ENCODE data around the gene PPP4R2. TPM values are rescaled to one million over a fixed set of nuclear protein-coding genes. Genes with fewer than 3 reads are reported as not detected.
A peak's percentile ranks its signal among the peaks of the same experiment; 100 is the strongest.

PPP4R2 gene
- polyA plus RNA-seq, 3 donors, result 14.3 to 25.4 (median 18.7) TPM

DNA sequence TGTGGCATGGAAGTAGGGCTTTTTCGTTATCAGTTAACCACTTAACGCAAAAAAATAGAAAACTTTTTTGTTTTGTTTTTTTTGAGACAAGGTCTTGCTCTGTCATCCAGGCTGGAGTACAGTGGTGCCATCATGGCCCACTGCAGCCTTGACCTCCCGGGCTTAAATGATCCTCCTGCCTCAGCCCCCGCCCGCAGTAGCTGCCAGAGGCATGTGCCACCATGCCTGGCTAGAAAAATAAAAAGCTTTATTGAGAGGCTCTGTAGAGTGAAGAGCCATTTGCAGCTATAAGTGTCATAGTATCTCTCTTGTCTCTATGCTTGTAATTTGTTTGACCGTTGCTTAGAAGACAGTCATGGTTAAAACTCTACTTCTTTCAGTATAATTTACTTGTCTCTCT, 13.5 kb downstream of the PPP4R2 start:
- no peaks in the 10 kb centered on the region for H3K9me3 ChIP-seq (replicated peaks in 1 of 2; ENCODE audit: control insufficient read depth in 1 of 2, insufficient read depth in 1 of 2, low read length in 2 of 2)
- H3K27me3 ChIP-seq (ENCODE audit: control insufficient read depth in 2 of 2, insufficient read depth in 2 of 2, low read length in 2 of 2), result no peaks in the 10 kb centered on the region
- peaks cover 31 to 85% of the 10 kb centered on the region in 2 donors for H3K36me3 ChIP-seq (replicated peaks in 1 of 2; ENCODE audit: control insufficient read depth in 1 of 2, insufficient read depth in 2 of 2, low read length in 2 of 2)
- peaks cover 15% of the 10 kb centered on the region for H3K4me1 Mint-ChIP-seq
- no peak overlapping the region for H3K27ac ChIP-seq (ENCODE audit: low read depth in 1 of 2, low read length in 2 of 2)
- H3K27ac Mint-ChIP-seq, result peak overlapping the region in 2 of 7 donors; percentile 58 to 85
- peaks cover 100% of the 10 kb centered on the region for H3K79me2 ChIP-seq (ENCODE audit: insufficient read depth, low read length)
- peaks cover 100% of the 10 kb centered on the region for H4K20me1 ChIP-seq (ENCODE audit: insufficient read depth, low read length)
- 100% methylated on average over 4 of the region's 6 CpGs for WGBS (ENCODE audit: insufficient coverage)
- peaks cover 0 to 3% (median 0%) of the 10 kb centered on the region in 7 donors for H3K9me3 Mint-ChIP-seq
- H3K4me2 ChIP-seq (replicated peaks; ENCODE audit: extremely low read depth, low read length, poor library complexity, severe bottlenecking), result no peak overlapping the region
- intact Hi-C loops (cut with micrococcal nuclease), result no loop called here
- no peak for DNase-seq
- H3K4me3 ChIP-seq (replicated peaks in 1 of 3; ENCODE audit: low read depth in 2 of 3, low read length in 3 of 3), result no peak overlapping the region
- no peaks in the 10 kb centered on the region for H3K4me1 ChIP-seq (ENCODE audit: control insufficient read depth in 1 of 2, insufficient read depth in 2 of 2, low read length in 2 of 2)
- peaks cover 53 to 81% of the 10 kb centered on the region in 2 donors for H3K36me3 Mint-ChIP-seq
- TF ChIP-seq, protein P1, sequence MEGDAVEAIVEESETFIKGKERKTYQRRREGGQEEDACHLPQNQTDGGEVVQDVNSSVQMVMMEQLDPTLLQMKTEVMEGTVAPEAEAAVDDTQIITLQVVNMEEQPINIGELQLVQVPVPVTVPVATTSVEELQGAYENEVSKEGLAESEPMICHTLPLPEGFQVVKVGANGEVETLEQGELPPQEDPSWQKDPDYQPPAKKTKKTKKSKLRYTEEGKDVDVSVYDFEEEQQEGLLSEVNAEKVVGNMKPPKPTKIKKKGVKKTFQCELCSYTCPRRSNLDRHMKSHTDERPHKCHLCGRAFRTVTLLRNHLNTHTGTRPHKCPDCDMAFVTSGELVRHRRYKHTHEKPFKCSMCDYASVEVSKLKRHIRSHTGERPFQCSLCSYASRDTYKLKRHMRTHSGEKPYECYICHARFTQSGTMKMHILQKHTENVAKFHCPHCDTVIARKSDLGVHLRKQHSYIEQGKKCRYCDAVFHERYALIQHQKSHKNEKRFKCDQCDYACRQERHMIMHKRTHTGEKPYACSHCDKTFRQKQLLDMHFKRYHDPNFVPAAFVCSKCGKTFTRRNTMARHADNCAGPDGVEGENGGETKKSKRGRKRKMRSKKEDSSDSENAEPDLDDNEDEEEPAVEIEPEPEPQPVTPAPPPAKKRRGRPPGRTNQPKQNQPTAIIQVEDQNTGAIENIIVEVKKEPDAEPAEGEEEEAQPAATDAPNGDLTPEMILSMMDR (IDR thresholded peaks at IDR 0.05), result no peak
- no peak overlapping the region for H3K4me3 Mint-ChIP-seq
- H2AFZ ChIP-seq (ENCODE audit: insufficient read depth, low read depth, low read length, poor library complexity, severe bottlenecking), result no peak overlapping the region
- H3K27me3 Mint-ChIP-seq (ENCODE audit: low read depth in 3 of 3), result no peaks in the 10 kb centered on the region
- H3K9ac ChIP-seq (ENCODE audit: insufficient read depth, low read length, poor library complexity, severe bottlenecking), result no peak overlapping the region

DNA sequence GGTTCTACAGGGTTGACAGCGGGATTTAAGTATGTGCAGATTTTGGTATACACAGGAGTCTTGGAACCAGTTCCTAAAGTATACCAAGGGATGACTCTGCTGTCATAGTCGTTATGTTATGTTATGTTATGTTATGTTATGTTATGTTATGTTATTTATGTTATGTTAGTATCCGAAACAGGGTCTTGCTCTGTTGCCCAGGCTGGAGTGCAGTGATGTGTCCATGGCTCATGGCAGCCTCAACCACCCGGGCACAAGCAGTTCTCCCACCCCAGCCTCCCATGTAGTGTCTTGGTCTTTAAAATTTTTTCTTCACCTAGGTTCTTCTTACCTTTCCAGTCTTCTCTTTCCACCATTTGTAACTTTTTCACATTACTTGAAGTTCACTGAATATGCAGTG, 21.7 kb downstream of the PPP4R2 start:
- Mint-ChIP-seq H3K4me3 (no peak overlapping the region), H3K4me1 (peaks cover 10% of the 10 kb centered on the region), H3K9me3 (peaks cover 0 to 3% (median 0%) of the 10 kb centered on the region in 7 donors), H3K36me3 (peaks cover 19 to 39% of the 10 kb centered on the region in 2 donors), H3K27me3 (ENCODE audit: low read depth in 3 of 3) (no peaks in the 10 kb centered on the region), H3K27ac (peak overlapping the region in 1 of 7 donors; percentile 2)
- Histone ChIP-seq H3K27me3 (ENCODE audit: control insufficient read depth in 2 of 2, insufficient read depth in 2 of 2, low read length in 2 of 2) (no peaks in the 10 kb centered on the region), H3K27ac (ENCODE audit: low read depth in 1 of 2, low read length in 2 of 2) (no peak overlapping the region), H3K9ac (ENCODE audit: insufficient read depth, low read length, poor library complexity, severe bottlenecking) (no peak overlapping the region), H3K36me3 (replicated peaks in 1 of 2; ENCODE audit: control insufficient read depth in 1 of 2, insufficient read depth in 2 of 2, low read length in 2 of 2) (peaks cover 6 to 40% of the 10 kb centered on the region in 2 donors), H3K4me3 (replicated peaks in 1 of 3; ENCODE audit: low read depth in 2 of 3, low read length in 3 of 3) (no peak overlapping the region), H2AFZ (ENCODE audit: insufficient read depth, low read depth, low read length, poor library complexity, severe bottlenecking) (no peak overlapping the region), H3K79me2 (ENCODE audit: insufficient read depth, low read length) (peaks cover 100% of the 10 kb centered on the region), H4K20me1 (ENCODE audit: insufficient read depth, low read length) (peaks cover 99% of the 10 kb centered on the region), H3K4me1 (ENCODE audit: control insufficient read depth in 1 of 2, insufficient read depth in 2 of 2, low read length in 2 of 2) (no peaks in the 10 kb centered on the region), H3K4me2 (replicated peaks; ENCODE audit: extremely low read depth, low read length, poor library complexity, severe bottlenecking) (no peak overlapping the region), H3K9me3 (replicated peaks in 1 of 2; ENCODE audit: control insufficient read depth in 1 of 2, insufficient read depth in 1 of 2, low read length in 2 of 2) (no peaks in the 10 kb centered on the region)
- TF ChIP-seq, protein P1 (IDR thresholded peaks at IDR 0.05), result no peak
- intact Hi-C loops (cut with micrococcal nuclease), result no loop called here
- WGBS (ENCODE audit: insufficient coverage), result 50% methylated on average over 1 of the region's 4 CpGs
- DNase-seq, result no peak

Data from CD14-positive monocyte (primary cell).